ENCODE results near the gene PDZRN3. TPM values are rescaled to one million over a fixed set of nuclear protein-coding genes. Genes with fewer than 3 reads are reported as not detected.

The PDZRN3 gene
- total RNA-seq, 1 donor = 76.8 TPM

GRCh38 chr3:73407577-73407976, 217.2 kb downstream of the PDZRN3 start:
- no peak overlapping the region for H3K4me3 ChIP-seq (ENCODE audit: low read depth, low read length)
- TF ChIP-seq CTCF (IDR thresholded peaks at IDR 0.05; ENCODE audit: insufficient read depth, low read length) = no peak
- DNase-seq (ENCODE audit: low read depth) = no peak

GRCh38 chr3:73405853-73406252, 218.9 kb downstream of the PDZRN3 start:
- no peak overlapping the region for H3K4me3 ChIP-seq (ENCODE audit: low read depth, low read length)
- DNase-seq (ENCODE audit: low read depth) = peak; percentile 54
- no peak for TF ChIP-seq CTCF (IDR thresholded peaks at IDR 0.05; ENCODE audit: insufficient read depth, low read length)

- DNase-seq (ENCODE audit: low read depth) = no peak
- TF ChIP-seq CTCF (IDR thresholded peaks at IDR 0.05; ENCODE audit: insufficient read depth, low read length) = no peak
- no peak overlapping the region for H3K4me3 ChIP-seq (ENCODE audit: low read depth, low read length)
Measured at GRCh38 chr3:73405000-73405399, 219.7 kb downstream of the PDZRN3 start.

GRCh38 chr3:73404435-73404834, 220.3 kb downstream of the PDZRN3 start:
- TF ChIP-seq CTCF (IDR thresholded peaks at IDR 0.05; ENCODE audit: insufficient read depth, low read length) = no peak
- DNase-seq (ENCODE audit: low read depth) = no peak

GRCh38 chr3:73403444-73403843, 221.3 kb downstream of the PDZRN3 start:
- no peak for TF ChIP-seq CTCF (IDR thresholded peaks at IDR 0.05; ENCODE audit: insufficient read depth, low read length)
- DNase-seq (ENCODE audit: low read depth) = no peak
- H3K4me3 ChIP-seq (ENCODE audit: low read depth, low read length) = no peak overlapping the region

More at GRCh38 chr3:73404435-73404834, 220.3 kb downstream of the PDZRN3 start:
- no peak overlapping the region for H3K4me3 ChIP-seq (ENCODE audit: low read depth, low read length)

- DNase-seq (ENCODE audit: low read depth) = peak; percentile 72
- TF ChIP-seq CTCF (IDR thresholded peaks at IDR 0.05; ENCODE audit: insufficient read depth, low read length) = no peak
- no peak overlapping the region for H3K4me3 ChIP-seq (ENCODE audit: low read depth, low read length)
Measured at GRCh38 chr3:73401616-73402279, 223.0 kb downstream of the PDZRN3 start.

- TF ChIP-seq CTCF (IDR thresholded peaks at IDR 0.05; ENCODE audit: insufficient read depth, low read length) = no peak
- no peak overlapping the region for H3K4me3 ChIP-seq (ENCODE audit: low read depth, low read length)
- peak; percentile 74 for DNase-seq (ENCODE audit: low read depth)
Measured at GRCh38 chr3:73401059-73401458, 223.7 kb downstream of the PDZRN3 start.
